ENCODE measurements around the gene TEAD1.

DNA sequence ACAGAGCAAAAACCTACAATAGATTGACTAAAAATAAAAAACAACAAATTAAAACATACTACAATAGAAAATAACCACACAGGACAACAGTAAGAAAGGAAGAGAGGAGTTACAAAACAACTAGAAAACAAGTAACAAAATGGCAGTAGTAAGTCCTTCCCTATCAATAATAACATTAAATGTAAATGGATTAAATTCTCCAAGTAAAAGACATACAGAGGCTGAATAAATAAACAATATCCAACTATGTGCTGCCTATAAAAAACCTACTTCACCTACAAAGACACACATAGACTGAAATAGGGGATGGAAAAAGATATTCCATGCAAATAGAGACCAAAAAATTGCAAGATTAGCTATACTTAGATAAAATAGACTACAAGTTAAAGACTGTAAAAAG lies 277.9 kb downstream of the TEAD1 start:
- TF ChIP-seq, protein P1, sequence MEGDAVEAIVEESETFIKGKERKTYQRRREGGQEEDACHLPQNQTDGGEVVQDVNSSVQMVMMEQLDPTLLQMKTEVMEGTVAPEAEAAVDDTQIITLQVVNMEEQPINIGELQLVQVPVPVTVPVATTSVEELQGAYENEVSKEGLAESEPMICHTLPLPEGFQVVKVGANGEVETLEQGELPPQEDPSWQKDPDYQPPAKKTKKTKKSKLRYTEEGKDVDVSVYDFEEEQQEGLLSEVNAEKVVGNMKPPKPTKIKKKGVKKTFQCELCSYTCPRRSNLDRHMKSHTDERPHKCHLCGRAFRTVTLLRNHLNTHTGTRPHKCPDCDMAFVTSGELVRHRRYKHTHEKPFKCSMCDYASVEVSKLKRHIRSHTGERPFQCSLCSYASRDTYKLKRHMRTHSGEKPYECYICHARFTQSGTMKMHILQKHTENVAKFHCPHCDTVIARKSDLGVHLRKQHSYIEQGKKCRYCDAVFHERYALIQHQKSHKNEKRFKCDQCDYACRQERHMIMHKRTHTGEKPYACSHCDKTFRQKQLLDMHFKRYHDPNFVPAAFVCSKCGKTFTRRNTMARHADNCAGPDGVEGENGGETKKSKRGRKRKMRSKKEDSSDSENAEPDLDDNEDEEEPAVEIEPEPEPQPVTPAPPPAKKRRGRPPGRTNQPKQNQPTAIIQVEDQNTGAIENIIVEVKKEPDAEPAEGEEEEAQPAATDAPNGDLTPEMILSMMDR (IDR thresholded peaks at IDR 0.05) = no peak
- TF ChIP-seq EP300 (IDR thresholded peaks at IDR 0.05) = no peak
- TF ChIP-seq POLR2A (IDR thresholded peaks at IDR 0.05) = no peak

Data from tibial nerve (tissue), 4 donors.